Mesendoderm (in vitro differentiated cells): ENCODE measurements around the gene IRX6.

ENCODE experiments used
- DNase-seq: peaks from one replicate; pipeline ENCODE4 v3.0.0; 2013
- H2AK5ac ChIP-seq: 2 replicates; pipeline ENCODE4 v1.6.1; 2013; ENCODE audit warnings: low read length, inconsistent platforms
- H2BK120ac ChIP-seq: 2 replicates; pipeline ENCODE4 v1.6.1; 2013; ENCODE audit warnings: low read depth, mild to moderate bottlenecking, low read length, moderate library complexity, mixed read lengths
- H2BK15ac ChIP-seq: replicated peaks from 2 replicates; pipeline ENCODE4 v1.6.1; 2013; ENCODE audit warnings: low read depth, mild to moderate bottlenecking, moderate library complexity
- H2BK5ac ChIP-seq: 2 replicates; pipeline ENCODE4 v1.6.1; 2013; ENCODE audit warnings: low read length, inconsistent platforms
- H3K18ac ChIP-seq: 2 replicates; pipeline ENCODE4 v1.6.1; 2013; ENCODE audit warnings: mild to moderate bottlenecking, low read length, mixed read lengths
- H3K23ac ChIP-seq: one replicate; pipeline ENCODE4 v1.6.1; 2013; ENCODE audit warnings: low read length
- H3K27ac ChIP-seq: 2 replicates; pipeline ENCODE4 v1.5.1; 2013; ENCODE audit warnings: low read depth, mild to moderate bottlenecking, inconsistent platforms, low read length, moderate library complexity
- H3K27me3 ChIP-seq: 2 replicates; pipeline ENCODE4 v1.6.1; 2013; ENCODE audit warnings: low read length, control low read depth, mild to moderate bottlenecking, inconsistent platforms; ENCODE audit not compliant: insufficient read depth, poor library complexity
- H3K36me3 ChIP-seq: 2 replicates; pipeline ENCODE4 v1.6.1; 2013; ENCODE audit warnings: low read length, inconsistent platforms; ENCODE audit not compliant: control insufficient read depth, insufficient read depth
- H3K4ac ChIP-seq: one replicate; pipeline ENCODE4 v1.6.1; 2013; ENCODE audit warnings: low read depth, mild to moderate bottlenecking, low read length, moderate library complexity
- H3K4me1 ChIP-seq: 2 replicates; pipeline ENCODE4 v1.6.1; 2013; ENCODE audit warnings: low read depth, low read length, inconsistent platforms; ENCODE audit not compliant: control insufficient read depth
- H3K4me2 ChIP-seq: 2 replicates; pipeline ENCODE4 v1.6.1; 2013; ENCODE audit warnings: low read length
- H3K4me3 ChIP-seq: 2 replicates; pipeline ENCODE4 v1.5.1; 2013; ENCODE audit warnings: mild to moderate bottlenecking, low read length
- H3K56ac ChIP-seq: one replicate; pipeline ENCODE4 v1.6.1; 2013; ENCODE audit warnings: low read length
- H3K79me1 ChIP-seq: 2 replicates; pipeline ENCODE4 v1.6.1; 2013; ENCODE audit warnings: low read length, inconsistent platforms
- H3K79me2 ChIP-seq: 2 replicates; pipeline ENCODE4 v1.6.1; 2013; ENCODE audit warnings: mild to moderate bottlenecking, low read length; ENCODE audit not compliant: control insufficient read depth, insufficient read depth
- H3K9ac ChIP-seq: 2 replicates; pipeline ENCODE4 v1.6.1; 2013; ENCODE audit warnings: low read length, inconsistent platforms
- H4K5ac ChIP-seq: one replicate; pipeline ENCODE4 v1.6.1; 2013; ENCODE audit warnings: low read length
- H4K8ac ChIP-seq: one replicate; pipeline ENCODE4 v1.6.1; 2013; ENCODE audit warnings: low read depth, mild to moderate bottlenecking, control low read depth, low read length, moderate library complexity
- WGBS: extraction: QIAGEN DNeasy Blood & Tissue Kit; methylation state at CpG from one replicate; pipeline ENCODE4 v1.1.7; 2013; ENCODE audit warnings: low lambda C conversion rate, missing lambda C conversion rate; ENCODE audit not compliant: insufficient coverage; ENCODE audit errors: extremely low coverage; 5-methylcytosine and 5-hydroxymethylcytosine counted together

IRX6 gene

GRCh38 chr16:55291847-55292246 is 32.2 kb upstream of the IRX6 start:
- Histone ChIP-seq H3K27ac (no peak overlapping the region), H3K36me3 (no peaks in the 10 kb centered on the region), H4K8ac (no peak overlapping the region), H2BK120ac (no peak overlapping the region), H2BK5ac (no peak overlapping the region), H3K4me3 (no peak overlapping the region), H3K4me2 (no peak overlapping the region), H4K5ac (no peak overlapping the region), H3K27me3 (no peaks in the 10 kb centered on the region), H3K79me2 (no peaks in the 10 kb centered on the region), H3K9ac (no peak overlapping the region), H3K56ac (no peak overlapping the region), H2AK5ac (no peak overlapping the region), H2BK15ac (no peak overlapping the region), H3K79me1 (no peaks in the 10 kb centered on the region), H3K23ac (no peak overlapping the region), H3K4me1 (no peaks in the 10 kb centered on the region), H3K18ac (no peak overlapping the region), H3K4ac (no peak overlapping the region)
- DNase-seq: no peak
- no CpG with 5 or more reads among the region's 6 CpGs for WGBS

GRCh38 chr16:55292491-55292890 is 31.5 kb upstream of the IRX6 start:
- Histone ChIP-seq H3K56ac (no peak overlapping the region), H2AK5ac (no peak overlapping the region), H3K79me1 (no peaks in the 10 kb centered on the region), H4K5ac (no peak overlapping the region), H2BK15ac (no peak overlapping the region), H3K9ac (no peak overlapping the region), H3K27ac (no peak overlapping the region), H3K4me2 (no peak overlapping the region), H3K27me3 (no peaks in the 10 kb centered on the region), H2BK5ac (no peak overlapping the region), H3K4ac (no peak overlapping the region), H2BK120ac (no peak overlapping the region), H3K18ac (no peak overlapping the region), H3K79me2 (no peaks in the 10 kb centered on the region), H3K36me3 (no peaks in the 10 kb centered on the region), H3K4me1 (no peaks in the 10 kb centered on the region), H4K8ac (no peak overlapping the region), H3K23ac (no peak overlapping the region), H3K4me3 (no peak overlapping the region)
- WGBS: no CpG with 5 or more reads among the region's 1 CpG
- peak; percentile 7 for DNase-seq

- Histone ChIP-seq H3K4me2 (no peak overlapping the region), H2BK15ac (no peak overlapping the region), H3K23ac (no peak overlapping the region), H3K9ac (no peak overlapping the region), H3K4ac (no peak overlapping the region), H4K8ac (no peak overlapping the region), H3K79me1 (no peaks in the 10 kb centered on the region), H2BK120ac (no peak overlapping the region), H2AK5ac (no peak overlapping the region), H3K27me3 (no peaks in the 10 kb centered on the region), H3K79me2 (no peaks in the 10 kb centered on the region), H3K36me3 (no peaks in the 10 kb centered on the region), H2BK5ac (no peak overlapping the region), H3K56ac (no peak overlapping the region), H3K4me1 (no peaks in the 10 kb centered on the region), H3K18ac (no peak overlapping the region), H3K4me3 (no peak overlapping the region), H4K5ac (no peak overlapping the region), H3K27ac (no peak overlapping the region)
- peak; percentile 23 for DNase-seq
- WGBS: no CpG with 5 or more reads among the region's 4 CpGs
Observed at GRCh38 chr16:55294129-55294528, 29.9 kb upstream of the IRX6 start.

GRCh38 chr16:55294931-55295342 is 29.1 kb upstream of the IRX6 start:
- DNase-seq: no peak
- Histone ChIP-seq H3K4me2 (no peak overlapping the region), H2BK5ac (no peak overlapping the region), H3K4ac (no peak overlapping the region), H3K79me1 (no peaks in the 10 kb centered on the region), H3K27ac (no peak overlapping the region), H3K36me3 (no peaks in the 10 kb centered on the region), H2BK120ac (no peak overlapping the region), H2BK15ac (no peak overlapping the region), H3K4me1 (no peaks in the 10 kb centered on the region), H3K27me3 (no peaks in the 10 kb centered on the region), H3K56ac (no peak overlapping the region), H3K18ac (no peak overlapping the region), H4K5ac (no peak overlapping the region), H3K4me3 (no peak overlapping the region), H2AK5ac (no peak overlapping the region), H3K9ac (no peak overlapping the region), H3K23ac (no peak overlapping the region), H3K79me2 (no peaks in the 10 kb centered on the region), H4K8ac (no peak overlapping the region)
- WGBS: no CpG with 5 or more reads among the region's 4 CpGs

GRCh38 chr16:55297062-55297909 is 26.7 kb upstream of the IRX6 start:
- no peak overlapping the region for H2AK5ac ChIP-seq
- H3K4me2 ChIP-seq: no peak overlapping the region
- WGBS: no CpG with 5 or more reads among the region's 10 CpGs
- H3K27me3 ChIP-seq: no peaks in the 10 kb centered on the region
- peak; percentile 26 for DNase-seq
- no peak overlapping the region for H4K8ac ChIP-seq
- H3K4me3 ChIP-seq: no peak overlapping the region
- no peak overlapping the region for H3K56ac ChIP-seq
- H3K9ac ChIP-seq: no peak overlapping the region
- no peak overlapping the region for H4K5ac ChIP-seq
- H2BK15ac ChIP-seq: no peak overlapping the region
- H3K79me1 ChIP-seq: no peaks in the 10 kb centered on the region
- H3K18ac ChIP-seq: no peak overlapping the region
- no peak overlapping the region for H3K27ac ChIP-seq
- peaks cover under 1% of the 10 kb centered on the region for H3K4me1 ChIP-seq
- no peak overlapping the region for H2BK120ac ChIP-seq
- no peak overlapping the region for H3K4ac ChIP-seq
- H3K36me3 ChIP-seq: no peaks in the 10 kb centered on the region
- no peaks in the 10 kb centered on the region for H3K79me2 ChIP-seq
- no peak overlapping the region for H2BK5ac ChIP-seq
- no peak overlapping the region for H3K23ac ChIP-seq
